GM08714 (cell line): ENCODE measurements around the gene JAK1.

ENCODE experiments used
- H3K4me3 ChIP-seq: fragments of 200-500 bp; sonication (Bioruptor generic); 2 replicates; pipeline ENCODE4 v1.5.1; 2014; ENCODE audit warnings: mild to moderate bottlenecking, low read length, inconsistent platforms
- ZNF274 ChIP-seq: IDR thresholded peaks from 2 replicates; pipeline ENCODE4 v1.6.1; 2012; ENCODE audit warnings: mild to moderate bottlenecking, low read depth, low read length

JAK1 gene

DNA sequence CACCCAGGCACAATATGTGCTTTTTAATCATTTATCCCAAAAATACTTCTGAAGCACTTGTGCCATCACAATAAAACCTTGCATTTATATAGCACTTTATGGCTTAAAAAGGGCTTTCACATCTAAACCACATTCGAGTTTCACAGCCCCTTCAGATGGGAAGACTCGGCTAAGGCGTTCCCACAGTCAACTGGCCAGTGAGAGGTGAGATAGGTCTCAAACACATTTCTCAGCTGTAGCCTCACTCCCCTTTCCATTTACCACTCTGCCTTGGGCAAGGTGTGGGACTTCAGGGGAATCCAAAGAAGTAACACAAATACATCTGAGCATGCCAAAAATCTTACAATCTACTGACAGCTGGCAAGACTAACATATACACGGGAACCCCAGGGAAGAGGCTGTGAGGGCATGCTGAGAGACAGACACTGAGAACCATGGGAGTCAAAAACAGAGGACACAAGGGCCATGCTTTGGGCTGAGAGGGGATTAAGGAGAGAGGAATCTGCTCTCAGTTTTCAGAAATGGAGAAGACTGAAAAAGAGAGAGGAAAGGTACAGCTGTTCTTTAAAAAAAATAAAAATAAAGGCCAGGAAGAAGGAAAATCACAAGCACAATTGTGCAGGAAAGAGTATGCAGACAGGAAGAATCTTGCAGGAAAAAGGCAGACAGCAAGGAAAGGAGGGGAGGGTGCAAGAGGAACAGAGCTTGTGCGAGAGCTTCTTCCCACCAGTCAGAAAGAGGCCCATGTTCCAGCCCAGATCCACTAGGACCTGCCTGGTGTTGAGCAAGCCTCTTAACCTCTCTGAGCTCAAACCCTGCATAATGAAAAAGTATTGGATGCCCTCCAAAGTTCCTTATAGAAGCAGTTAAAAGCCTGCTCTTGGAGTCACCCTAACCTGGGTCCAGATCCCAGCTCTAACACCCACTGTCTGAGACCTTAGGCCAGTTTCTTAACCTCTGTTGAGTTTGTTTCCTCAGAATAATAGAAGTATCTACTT, 73.5 kb downstream of the JAK1 start:
- TF ChIP-seq ZNF274 = no peak
- no peak overlapping the region for H3K4me3 ChIP-seq

GRCh38 chr1:64891448-64891825, 74.9 kb downstream of the JAK1 start:
- no peak for TF ChIP-seq ZNF274
- H3K4me3 ChIP-seq = no peak overlapping the region

GRCh38 chr1:64890699-64891447, 75.5 kb downstream of the JAK1 start:
- H3K4me3 ChIP-seq = no peak overlapping the region

GRCh38 chr1:64887689-64888217, 78.6 kb downstream of the JAK1 start:
- TF ChIP-seq ZNF274 = no peak
- H3K4me3 ChIP-seq = no peak overlapping the region

More at GRCh38 chr1:64890699-64891447, 75.5 kb downstream of the JAK1 start:
- TF ChIP-seq ZNF274 = no peak

GRCh38 chr1:64886877-64887276, 79.5 kb downstream of the JAK1 start:
- TF ChIP-seq ZNF274 = no peak
- no peak overlapping the region for H3K4me3 ChIP-seq

DNA sequence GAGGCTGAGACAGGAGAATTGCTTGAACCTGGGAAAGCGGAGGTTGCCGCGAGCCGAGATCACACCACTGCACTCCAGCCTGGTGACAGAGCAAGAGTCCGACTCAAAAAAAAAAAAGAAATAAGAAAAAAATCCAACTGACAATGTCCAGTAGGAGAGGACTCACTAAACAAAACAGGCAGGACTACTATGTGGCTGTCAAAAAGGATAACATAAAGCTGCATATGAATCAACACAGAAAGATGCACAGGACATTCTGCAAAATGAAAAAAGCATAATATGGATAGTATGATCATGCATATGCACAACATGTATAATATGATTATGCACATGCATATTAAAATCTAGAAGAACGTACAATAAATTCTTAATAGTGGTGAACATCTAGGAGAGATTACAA, 80.7 kb downstream of the JAK1 start:
- H3K4me3 ChIP-seq = no peak overlapping the region
- TF ChIP-seq ZNF274 = no peak

GRCh38 chr1:64884261-64885040, 81.9 kb downstream of the JAK1 start:
- H3K4me3 ChIP-seq = no peak overlapping the region
- TF ChIP-seq ZNF274 = no peak

- TF ChIP-seq ZNF274 = no peak
Measured at GRCh38 chr1:64882574-64883255, 83.6 kb downstream of the JAK1 start.

DNA sequence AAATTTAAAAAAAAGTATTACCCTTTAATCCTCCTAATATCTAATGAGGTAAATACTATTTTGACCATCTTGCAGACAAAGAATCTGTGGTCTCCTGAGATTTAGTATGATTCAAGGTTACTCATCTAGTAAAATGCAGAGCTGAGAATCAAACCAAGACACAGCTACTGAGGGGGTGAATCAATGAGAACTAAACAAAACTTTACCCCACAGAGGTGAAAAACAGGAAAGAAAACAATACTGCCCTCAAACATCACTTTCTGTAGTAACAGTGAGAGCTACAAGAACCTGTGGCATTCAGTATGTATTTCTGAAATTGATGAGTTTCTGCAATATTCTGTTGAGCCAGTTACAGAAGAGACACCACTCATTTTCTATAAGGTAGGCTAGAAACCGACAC, 85.1 kb downstream of the JAK1 start:
- TF ChIP-seq ZNF274 = no peak
- H3K4me3 ChIP-seq = no peak overlapping the region

More at GRCh38 chr1:64882574-64883255, 83.6 kb downstream of the JAK1 start:
- H3K4me3 ChIP-seq = no peak overlapping the region; the same call in 1 of the 2 replicates

GRCh38 chr1:64880449-64880848, 85.9 kb downstream of the JAK1 start:
- H3K4me3 ChIP-seq = no peak overlapping the region

GRCh38 chr1:64878931-64879611, 87.3 kb downstream of the JAK1 start:
- no peak overlapping the region for H3K4me3 ChIP-seq
- no peak for TF ChIP-seq ZNF274

More at GRCh38 chr1:64880449-64880848, 85.9 kb downstream of the JAK1 start:
- TF ChIP-seq ZNF274 = no peak

DNA sequence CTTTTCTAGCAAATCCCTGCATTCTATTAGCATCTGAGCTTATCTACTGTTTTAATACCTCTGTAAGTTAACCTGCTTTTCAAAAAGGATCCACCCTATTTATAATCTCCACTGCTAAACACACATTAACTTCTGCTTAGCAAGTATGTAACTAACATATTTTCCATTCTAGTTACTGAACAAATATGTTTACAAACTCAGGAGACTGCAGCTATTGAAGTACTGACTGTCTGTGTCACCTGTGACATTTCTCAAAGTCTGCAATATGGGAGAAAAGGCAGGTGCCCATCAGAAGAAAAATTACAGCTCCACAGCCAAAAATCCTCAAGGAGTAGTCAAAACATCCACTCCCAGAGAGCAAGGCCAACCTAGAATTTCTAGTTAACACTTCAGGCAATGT, 88.3 kb downstream of the JAK1 start:
- no peak overlapping the region for H3K4me3 ChIP-seq
- no peak for TF ChIP-seq ZNF274

DNA sequence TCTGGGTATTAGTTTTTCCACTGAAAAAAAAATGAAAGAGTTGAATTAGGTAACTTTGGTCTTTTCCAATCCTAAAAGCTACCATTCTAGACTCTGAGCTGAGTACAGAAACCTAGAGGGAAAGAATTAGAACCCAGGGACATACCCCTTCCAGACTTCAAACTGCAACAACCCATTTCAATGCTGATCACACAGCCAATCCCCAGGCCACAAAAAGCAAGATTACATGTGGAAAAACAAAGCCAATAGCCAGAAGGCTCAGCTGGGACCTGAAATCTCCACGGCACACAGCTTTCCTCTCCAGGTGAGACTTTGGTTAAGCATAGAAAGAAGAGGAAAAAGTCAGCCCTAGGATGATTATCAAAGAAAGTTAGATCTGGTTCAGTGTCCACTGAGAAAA, 88.8 kb downstream of the JAK1 start:
- H3K4me3 ChIP-seq = no peak overlapping the region
- TF ChIP-seq ZNF274 = no peak
